ENCODE measurements around the gene IL1RAPL1.

- TF ChIP-seq ATF1 (CRISPR knock-in tag; IDR thresholded peaks at IDR 0.05): no peak
- TF ChIP-seq ATF1 (tag; IDR thresholded peaks at IDR 0.05): no peak
- no peak for TF ChIP-seq JUND (IDR thresholded peaks at IDR 0.05; ENCODE audit: borderline replicate concordance, low read depth, low read length)
- no peak for TF ChIP-seq JUND (tag; IDR thresholded peaks at IDR 0.05; ENCODE audit: borderline replicate concordance, low read depth, low read length)
- no peak for TF ChIP-seq ZBTB43 (CRISPR knock-in tag; IDR thresholded peaks at IDR 0.05)
- no peak for TF ChIP-seq ARHGAP35 (IDR thresholded peaks at IDR 0.05; ENCODE audit: partially characterized antibody)
- TF ChIP-seq JUN (IDR thresholded peaks at IDR 0.05; ENCODE audit: borderline replicate concordance, low read depth, low read length): no peak
- TF ChIP-seq JUN (CRISPR knock-in tag; IDR thresholded peaks at IDR 0.05; ENCODE audit: borderline replicate concordance): no peak
- no peak for TF ChIP-seq NONO (IDR thresholded peaks at IDR 0.05; ENCODE audit: low read depth in 2 of 2, low read length in 1 of 2)
- TF ChIP-seq MAFK (IDR thresholded peaks at IDR 0.05; ENCODE audit: low read length): no peak
- TF ChIP-seq E2F5 (CRISPR knock-in tag; IDR thresholded peaks at IDR 0.05): no peak
- no peak for TF ChIP-seq RCOR1 (IDR thresholded peaks at IDR 0.05; ENCODE audit: borderline replicate concordance in 1 of 2, low read depth in 2 of 2, low read length in 2 of 2)
- TF ChIP-seq ZBTB33 (CRISPR knock-in tag; IDR thresholded peaks at IDR 0.05): no peak
- no peak for TF ChIP-seq ZBED1 (IDR thresholded peaks at IDR 0.05)
- TF ChIP-seq KHSRP (IDR thresholded peaks at IDR 0.05): no peak
- TF ChIP-seq PTTG1 (tag; IDR thresholded peaks at IDR 0.05; ENCODE audit: low read depth): no peak
- TF ChIP-seq TEAD2 (tag; IDR thresholded peaks at IDR 0.05): no peak
Measured at GRCh38 chrX:28880136-28880535, 292.9 kb downstream of the IL1RAPL1 start.

Data from K562 (cell line).